ENCODE measurements around the gene CLCA1.

Gene CLCA1

DNA sequence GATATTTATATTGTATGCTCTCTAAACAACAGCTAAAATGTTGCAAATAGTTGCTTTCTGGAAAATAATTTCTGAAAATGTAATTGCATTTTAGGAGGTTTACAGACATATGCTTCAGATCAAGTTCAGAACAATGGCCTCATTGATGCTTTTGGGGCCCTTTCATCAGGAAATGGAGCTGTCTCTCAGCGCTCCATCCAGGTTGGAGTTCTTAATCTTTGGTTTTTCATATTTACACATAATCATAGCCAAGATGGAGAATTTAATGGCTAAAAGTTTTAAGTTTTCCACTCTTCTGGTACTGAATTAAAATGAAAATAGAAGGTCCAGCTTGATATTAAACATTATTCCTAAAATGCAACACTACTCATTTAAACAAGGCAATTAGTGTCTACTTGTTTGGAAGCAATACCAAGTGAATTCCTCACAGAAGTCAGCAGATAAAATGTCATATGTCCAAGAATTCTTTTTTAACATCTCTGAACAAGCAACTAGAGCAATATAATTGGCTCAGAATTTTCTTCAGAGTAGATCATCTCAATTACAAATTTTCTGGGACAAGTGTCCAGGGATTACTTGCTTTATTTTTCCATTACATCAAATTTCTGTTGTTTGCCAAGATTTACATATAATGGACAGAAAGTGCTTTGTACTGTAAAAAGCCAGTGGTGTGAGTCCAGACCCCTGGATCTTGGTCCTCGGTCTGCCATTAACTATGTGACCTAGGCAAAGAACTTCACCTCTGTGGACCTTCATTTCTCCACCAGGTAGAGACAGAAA, 22.6 kb downstream of the CLCA1 start:
- Histone ChIP-seq H2AFZ (ENCODE audit: low read length) (no peak overlapping the region), H3K27ac (ENCODE audit: low read depth, low read length, poor library complexity, severe bottlenecking) (no peak overlapping the region), H3K27me3 (ENCODE audit: insufficient read depth, low read length) (no peaks in the 10 kb centered on the region), H3K4me1 (ENCODE audit: insufficient read depth, low read length, severe bottlenecking) (no peaks in the 10 kb centered on the region), H3K9me2 (ENCODE audit: low read depth, low read length) (no peaks in the 10 kb centered on the region), H3K9ac (ENCODE audit: low read length) (no peak overlapping the region), H3K4me3 (ENCODE audit: low read depth, low read length, poor library complexity, severe bottlenecking) (no peak overlapping the region), H3F3A (ENCODE audit: insufficient read depth, low read length) (no peaks in the 10 kb centered on the region), H4K20me1 (ENCODE audit: insufficient read depth, low read length) (no peaks in the 10 kb centered on the region), H3K4me2 (ENCODE audit: low read length) (no peak overlapping the region), H3K79me2 (ENCODE audit: insufficient read depth, low read length) (no peaks in the 10 kb centered on the region), H3K36me3 (ENCODE audit: insufficient read depth, low read length) (no peaks in the 10 kb centered on the region), H3K9me3 (ENCODE audit: low read length) (no peaks in the 10 kb centered on the region)
- TF ChIP-seq, protein P1, sequence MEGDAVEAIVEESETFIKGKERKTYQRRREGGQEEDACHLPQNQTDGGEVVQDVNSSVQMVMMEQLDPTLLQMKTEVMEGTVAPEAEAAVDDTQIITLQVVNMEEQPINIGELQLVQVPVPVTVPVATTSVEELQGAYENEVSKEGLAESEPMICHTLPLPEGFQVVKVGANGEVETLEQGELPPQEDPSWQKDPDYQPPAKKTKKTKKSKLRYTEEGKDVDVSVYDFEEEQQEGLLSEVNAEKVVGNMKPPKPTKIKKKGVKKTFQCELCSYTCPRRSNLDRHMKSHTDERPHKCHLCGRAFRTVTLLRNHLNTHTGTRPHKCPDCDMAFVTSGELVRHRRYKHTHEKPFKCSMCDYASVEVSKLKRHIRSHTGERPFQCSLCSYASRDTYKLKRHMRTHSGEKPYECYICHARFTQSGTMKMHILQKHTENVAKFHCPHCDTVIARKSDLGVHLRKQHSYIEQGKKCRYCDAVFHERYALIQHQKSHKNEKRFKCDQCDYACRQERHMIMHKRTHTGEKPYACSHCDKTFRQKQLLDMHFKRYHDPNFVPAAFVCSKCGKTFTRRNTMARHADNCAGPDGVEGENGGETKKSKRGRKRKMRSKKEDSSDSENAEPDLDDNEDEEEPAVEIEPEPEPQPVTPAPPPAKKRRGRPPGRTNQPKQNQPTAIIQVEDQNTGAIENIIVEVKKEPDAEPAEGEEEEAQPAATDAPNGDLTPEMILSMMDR (IDR thresholded peaks at IDR 0.05; ENCODE audit: low read length) = no peak
- no peak for TF ChIP-seq EZH2 (IDR thresholded peaks at IDR 0.05; ENCODE audit: borderline replicate concordance, low read length)

DNA sequence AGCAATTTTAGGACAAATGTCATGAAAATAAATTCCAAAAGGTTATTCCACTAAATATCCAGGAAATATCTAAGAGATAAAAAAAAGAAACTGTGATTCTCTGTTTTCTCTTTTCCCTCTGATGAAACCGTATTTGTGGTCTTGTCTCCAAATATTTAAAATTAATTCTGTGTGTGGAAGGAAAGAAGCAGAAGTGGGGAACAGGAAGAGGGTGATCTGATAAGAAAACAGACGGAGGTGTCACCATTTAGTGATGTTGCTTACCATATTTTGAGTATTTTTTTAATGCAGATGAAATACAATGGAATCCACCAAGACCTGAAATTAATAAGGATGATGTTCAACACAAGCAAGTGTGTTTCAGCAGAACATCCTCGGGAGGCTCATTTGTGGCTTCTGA, 29.6 kb downstream of the CLCA1 start:
- no peak overlapping the region for H2AFZ ChIP-seq (ENCODE audit: low read length)
- no peaks in the 10 kb centered on the region for H3K4me1 ChIP-seq (ENCODE audit: insufficient read depth, low read length, severe bottlenecking)
- no peaks in the 10 kb centered on the region for H3K36me3 ChIP-seq (ENCODE audit: insufficient read depth, low read length)
- H3K27me3 ChIP-seq (ENCODE audit: insufficient read depth, low read length) = no peaks in the 10 kb centered on the region
- H4K20me1 ChIP-seq (ENCODE audit: insufficient read depth, low read length) = no peaks in the 10 kb centered on the region
- no peak for TF ChIP-seq EZH2 (IDR thresholded peaks at IDR 0.05; ENCODE audit: borderline replicate concordance, low read length)
- TF ChIP-seq, protein P1 (IDR thresholded peaks at IDR 0.05; ENCODE audit: low read length) = no peak
- no peak overlapping the region for H3K4me3 ChIP-seq (ENCODE audit: low read depth, low read length, poor library complexity, severe bottlenecking)
- no peaks in the 10 kb centered on the region for H3K9me2 ChIP-seq (ENCODE audit: low read depth, low read length)
- H3K9ac ChIP-seq (ENCODE audit: low read length) = no peak overlapping the region
- H3F3A ChIP-seq (ENCODE audit: insufficient read depth, low read length) = no peaks in the 10 kb centered on the region
- H3K9me3 ChIP-seq (ENCODE audit: low read length) = no peaks in the 10 kb centered on the region
- H3K4me2 ChIP-seq (ENCODE audit: low read length) = no peak overlapping the region
- no peaks in the 10 kb centered on the region for H3K79me2 ChIP-seq (ENCODE audit: insufficient read depth, low read length)
- H3K27ac ChIP-seq (ENCODE audit: low read depth, low read length, poor library complexity, severe bottlenecking) = no peak overlapping the region

DNA sequence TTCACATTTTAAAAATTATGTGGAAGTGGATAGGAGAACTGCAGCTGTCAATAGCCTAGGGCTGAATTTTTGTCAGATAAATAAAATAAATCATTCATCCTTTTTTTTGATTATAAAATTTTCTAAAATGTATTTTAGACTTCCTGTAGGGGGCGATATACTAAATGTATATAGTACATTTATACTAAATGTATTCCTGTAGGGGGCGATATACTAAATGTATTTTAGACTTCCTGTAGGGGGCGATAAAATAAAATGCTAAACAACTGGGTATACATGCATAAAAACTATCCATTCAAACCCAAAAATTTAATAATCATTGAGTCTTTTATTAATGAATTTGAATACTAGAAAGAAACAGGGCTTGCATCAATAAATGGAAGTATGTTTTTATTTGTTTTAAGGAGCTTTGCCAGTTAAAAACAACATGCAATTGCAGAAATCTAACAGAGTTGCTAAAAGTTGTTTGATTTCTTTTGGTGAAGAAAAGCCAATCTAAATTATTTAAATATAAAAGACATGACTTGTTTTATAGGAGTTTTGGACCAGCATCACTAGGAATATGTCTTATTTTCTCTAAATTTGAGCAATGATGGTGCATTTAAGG, 31.4 kb downstream of the CLCA1 start:
- Histone ChIP-seq H2AFZ (ENCODE audit: low read length) (no peak overlapping the region), H3K79me2 (ENCODE audit: insufficient read depth, low read length) (no peaks in the 10 kb centered on the region)

More for the DNA sequence above, 31.4 kb downstream of the CLCA1 start:
- Histone ChIP-seq H3K4me2 (ENCODE audit: low read length) (no peak overlapping the region), H3F3A (ENCODE audit: insufficient read depth, low read length) (no peaks in the 10 kb centered on the region), H3K9me3 (ENCODE audit: low read length) (no peaks in the 10 kb centered on the region), H3K9me2 (ENCODE audit: low read depth, low read length) (no peaks in the 10 kb centered on the region), H3K4me1 (ENCODE audit: insufficient read depth, low read length, severe bottlenecking) (no peaks in the 10 kb centered on the region), H3K27me3 (ENCODE audit: insufficient read depth, low read length) (no peaks in the 10 kb centered on the region), H3K9ac (ENCODE audit: low read length) (no peak overlapping the region), H3K36me3 (ENCODE audit: insufficient read depth, low read length) (no peaks in the 10 kb centered on the region), H4K20me1 (ENCODE audit: insufficient read depth, low read length) (no peaks in the 10 kb centered on the region), H3K27ac (ENCODE audit: low read depth, low read length, poor library complexity, severe bottlenecking) (no peak overlapping the region), H3K4me3 (ENCODE audit: low read depth, low read length, poor library complexity, severe bottlenecking) (no peak overlapping the region)
- TF ChIP-seq, protein P1 (IDR thresholded peaks at IDR 0.05; ENCODE audit: low read length) = peak; percentile 99
- TF ChIP-seq EZH2 (IDR thresholded peaks at IDR 0.05; ENCODE audit: borderline replicate concordance, low read length) = no peak

All from OCI-LY1 (cell line).